Right lobe of liver (tissue), 4 donors: ENCODE measurements around the gene KLHL22.

ENCODE experiments used
- POLR2A ChIP-seq: fragments of 450-650 bp; IDR thresholded peaks from one replicate; pipeline ENCODE4 v1.6.1; 2017; ENCODE audit warnings: antibody characterized with exemption, mild to moderate bottlenecking
- TF ChIP-seq, protein P1 (sequence below), 4 donors: fragments of 200-600 bp in 3 of 4; fragments of 450-650 bp in 1 of 4; IDR thresholded peaks; one replicate each; pipeline versions ENCODE4 v1.5.1 to v1.8.0; 2016 to 2022; ENCODE audit warnings: antibody characterized with exemption in 4 of 4, mild to moderate bottlenecking in 2 of 4
- donor health status: DM: no; HTN: no; CAD: no.
- donor health status: DM: no; HTN: no; CAD: no.
- donor health status: DM: no; HTN: yes; CAD: no.

DNA sequence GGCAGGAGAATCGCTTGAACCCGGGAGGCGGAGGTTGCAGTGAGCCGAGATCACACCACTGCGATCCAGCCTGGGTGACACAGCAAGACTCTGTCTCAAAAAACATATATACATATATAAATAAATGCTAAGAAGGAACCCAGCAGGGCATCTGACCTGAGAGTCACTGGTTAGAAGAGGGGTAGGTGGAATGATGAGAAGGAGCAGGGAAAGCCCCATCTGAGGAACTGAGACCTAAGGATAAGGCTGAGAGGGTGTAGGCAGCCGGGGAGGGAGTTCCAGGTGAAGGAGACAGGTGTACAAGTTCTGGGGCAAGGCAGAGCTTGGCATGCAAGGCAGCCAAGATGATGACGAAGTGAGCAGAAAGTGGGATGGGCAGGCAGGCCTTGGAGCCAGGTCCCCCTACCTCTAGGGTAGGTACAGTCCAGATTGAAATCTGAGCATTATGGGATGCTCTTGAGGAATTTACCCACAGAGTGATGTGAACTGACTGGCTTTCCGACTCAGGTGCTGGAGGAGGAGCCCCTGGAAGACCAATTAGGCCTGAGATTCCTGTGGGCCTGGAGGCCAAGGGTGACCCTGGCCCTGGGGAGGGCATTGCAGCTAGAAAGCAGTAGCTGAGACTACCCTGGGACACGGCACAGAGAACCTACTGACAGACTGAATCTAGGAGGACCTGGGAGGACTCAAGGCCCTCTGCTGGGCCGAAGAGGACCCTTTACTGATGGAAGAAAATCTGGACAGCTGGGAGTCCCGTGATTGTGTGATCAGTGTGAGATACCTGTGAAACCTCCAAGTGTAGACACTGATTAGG, 22.8 kb downstream of the KLHL22 start:
- TF ChIP-seq, protein P1, sequence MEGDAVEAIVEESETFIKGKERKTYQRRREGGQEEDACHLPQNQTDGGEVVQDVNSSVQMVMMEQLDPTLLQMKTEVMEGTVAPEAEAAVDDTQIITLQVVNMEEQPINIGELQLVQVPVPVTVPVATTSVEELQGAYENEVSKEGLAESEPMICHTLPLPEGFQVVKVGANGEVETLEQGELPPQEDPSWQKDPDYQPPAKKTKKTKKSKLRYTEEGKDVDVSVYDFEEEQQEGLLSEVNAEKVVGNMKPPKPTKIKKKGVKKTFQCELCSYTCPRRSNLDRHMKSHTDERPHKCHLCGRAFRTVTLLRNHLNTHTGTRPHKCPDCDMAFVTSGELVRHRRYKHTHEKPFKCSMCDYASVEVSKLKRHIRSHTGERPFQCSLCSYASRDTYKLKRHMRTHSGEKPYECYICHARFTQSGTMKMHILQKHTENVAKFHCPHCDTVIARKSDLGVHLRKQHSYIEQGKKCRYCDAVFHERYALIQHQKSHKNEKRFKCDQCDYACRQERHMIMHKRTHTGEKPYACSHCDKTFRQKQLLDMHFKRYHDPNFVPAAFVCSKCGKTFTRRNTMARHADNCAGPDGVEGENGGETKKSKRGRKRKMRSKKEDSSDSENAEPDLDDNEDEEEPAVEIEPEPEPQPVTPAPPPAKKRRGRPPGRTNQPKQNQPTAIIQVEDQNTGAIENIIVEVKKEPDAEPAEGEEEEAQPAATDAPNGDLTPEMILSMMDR (IDR thresholded peaks at IDR 0.05): no peak
- no peak for TF ChIP-seq POLR2A
